GM21360 (cell line): ENCODE results near the gene HAUS8.
"Not testable (repeated sequence)": the region's sequence is repeated elsewhere in the genome, so short reads cannot be mapped to it uniquely, and the experiment has no call there.

Experiments used
- ATAC-seq: cut with Tn5 transposase; IDR thresholded peaks from one replicate; pipeline ENCODE4 v1.9.1; 2021; ENCODE audit warnings: mild to moderate bottlenecking, moderate library complexity; ENCODE audit not compliant: unreplicated experiment

The HAUS8 gene

GRCh38 chr19:17037184-17037583 lies 38.1 kb downstream of the HAUS8 start:
- no peak for ATAC-seq

GRCh38 chr19:17036640-17037039 lies 38.6 kb downstream of the HAUS8 start:
- ATAC-seq: no peak

- ATAC-seq: no peak
Measured at GRCh38 chr19:17035842-17036424, 39.3 kb downstream of the HAUS8 start.

- no peak for ATAC-seq
Measured at GRCh38 chr19:17031741-17032140, 43.5 kb downstream of the HAUS8 start.

GRCh38 chr19:17027535-17027975 lies 47.7 kb downstream of the HAUS8 start:
- ATAC-seq: no peak

- ATAC-seq: no peak
Measured at GRCh38 chr19:17026706-17027534, 48.3 kb downstream of the HAUS8 start, which contains the start of gene CPAMD8. CPAMD8 (minus strand) TSS chr19:17026810; CDS start chr19:17026642, 168 bp downstream.

GRCh38 chr19:17025991-17026658 lies 49.1 kb downstream of the HAUS8 start:
- ATAC-seq: no peak

GRCh38 chr19:17025361-17025760 lies 49.9 kb downstream of the HAUS8 start:
- ATAC-seq: no peak

- not testable (repeated sequence) for ATAC-seq
Measured at GRCh38 chr19:17024941-17025340, 50.3 kb downstream of the HAUS8 start.

GRCh38 chr19:17023805-17024204 lies 51.4 kb downstream of the HAUS8 start:
- ATAC-seq: no peak

- ATAC-seq: no peak
Measured at GRCh38 chr19:17022738-17023137, 52.5 kb downstream of the HAUS8 start.

- ATAC-seq: no peak
Measured at GRCh38 chr19:17021793-17022590, 53.3 kb downstream of the HAUS8 start.

- ATAC-seq: no peak
Measured at GRCh38 chr19:17021328-17021727, 53.9 kb downstream of the HAUS8 start.

GRCh38 chr19:17020823-17021222 lies 54.4 kb downstream of the HAUS8 start:
- no peak for ATAC-seq

- ATAC-seq: no peak
Measured at GRCh38 chr19:17020385-17020784, 54.9 kb downstream of the HAUS8 start.

- ATAC-seq: not testable (repeated sequence)
Measured at GRCh38 chr19:17014212-17014861, 60.9 kb downstream of the HAUS8 start.

GRCh38 chr19:17011485-17011884 lies 63.8 kb downstream of the HAUS8 start:
- no peak for ATAC-seq

GRCh38 chr19:17006579-17006978 lies 68.7 kb downstream of the HAUS8 start:
- ATAC-seq: no peak

GRCh38 chr19:17005000-17005399 lies 70.3 kb downstream of the HAUS8 start:
- no peak for ATAC-seq

- no peak for ATAC-seq
Measured at GRCh38 chr19:17004386-17004785, 70.9 kb downstream of the HAUS8 start.
